Activated B cell treated with CpG ODN at 0.5 μM for 24 hours (primary cell): ENCODE data around the gene ACSS1. TPM values are rescaled to one million over a fixed set of nuclear protein-coding genes. Genes with fewer than 3 reads are reported as not detected.

Experiments
- ATAC-seq: fragments of 200-7000 bp; cut with Tn5 transposase; one replicate; pipeline ENCODE4 v1.10.0; 2021; ENCODE audit warnings: low read depth, mild to moderate bottlenecking, moderate library complexity
- CTCF ChIA-PET: fragments of 350-600 bp; sonication (Branson Sonifier 250); formaldehyde crosslinking; loops from one replicate; lab custom pipeline; 2021; ENCODE audit warnings: antibody characterized with exemption; lab: Charles Lee
- POLR2A ChIA-PET: fragments of 350-600 bp; sonication (Branson Sonifier 250); formaldehyde crosslinking; loops from one replicate; lab custom pipeline; 2021; ENCODE audit warnings: antibody characterized with exemption; lab: Charles Lee
- DNase-seq: peaks from one replicate; pipeline ENCODE4 v3.0.0; 2022
- H3K27ac Mint-ChIP-seq: one replicate; pipeline ENCODE4 v1.8.0; 2020; ENCODE audit warnings: mixed read lengths
- H3K27me3 Mint-ChIP-seq: one replicate; pipeline ENCODE4 v1.8.0; 2021; ENCODE audit warnings: mixed read lengths
- H3K36me3 Mint-ChIP-seq: one replicate; pipeline ENCODE4 v1.8.0; 2021; ENCODE audit warnings: low read depth, mixed read lengths
- H3K4me1 Mint-ChIP-seq: one replicate; pipeline ENCODE4 v1.8.0; 2021; ENCODE audit warnings: mixed read lengths
- H3K4me3 Mint-ChIP-seq: one replicate; pipeline ENCODE4 v1.8.0; 2020; ENCODE audit warnings: mild to moderate bottlenecking, mixed read lengths
- H3K9me3 Mint-ChIP-seq: one replicate; pipeline ENCODE4 v1.8.0; 2020; ENCODE audit warnings: mixed read lengths
- CTCF ChIP-seq: fragments of 200-600 bp; IDR thresholded peaks from one replicate; pipeline ENCODE4 v1.8.0; 2022; ENCODE audit warnings: antibody characterized with exemption, mild to moderate bottlenecking
- intact Hi-C: fragments of 100-400 bp; cut with micrococcal nuclease; formaldehyde crosslinking; loops from one replicate; pipeline ENCODE4 v1.15.1; 2024
- total RNA-seq: library from RNA; stranded (reverse); gene quantifications from 2 replicates; pipeline ENCODE4 v1.2.3, GENCODE V29; 2022

Gene ACSS1
- total RNA-seq, 1 donor from 2014 or later = 34.4 TPM

GRCh38 chr20:25065625-25066338 is 7.8 kb upstream of the ACSS1 start:
- POLR2A ChIA-PET = interaction anchor here (1.0 to 1.9 kb wide), 3 partner anchors 9 to 71 kb away, joined by 3 to 13 read pairs (median 5); no protein-coding TSS in a partner anchor
- H3K36me3 Mint-ChIP-seq = no peaks in the 10 kb centered on the region
- H3K9me3 Mint-ChIP-seq = no peaks in the 10 kb centered on the region
- ATAC-seq = peak; percentile 86
- CTCF ChIA-PET = interaction anchor here (0.7 to 5.4 kb wide), 5 partner anchors 9 to 135 kb away, joined by 3 to 113 read pairs (median 4); partner anchors contain the start of gene APMAP
- peaks cover under 1% of the 10 kb centered on the region for H3K27me3 Mint-ChIP-seq
- peak; percentile 48 for DNase-seq
- TF ChIP-seq CTCF = peak; percentile 36
- intact Hi-C loops = loop anchor here (1.0 to 5.0 kb wide), 7 partner anchors 8 to 1068 kb away; partner anchors contain the start of gene ENTPD6
- H3K4me1 Mint-ChIP-seq = peaks cover 21% of the 10 kb centered on the region
- H3K27ac Mint-ChIP-seq = no peak overlapping the region
- H3K4me3 Mint-ChIP-seq = no peak overlapping the region

- ATAC-seq (no peak), DNase-seq (no peak)
- intact Hi-C loops = loop anchor here (1.0 to 5.0 kb wide), 7 partner anchors 8 to 1068 kb away; partner anchors contain the start of gene ENTPD6
- Mint-ChIP-seq H3K27me3 (no peaks in the 10 kb centered on the region), H3K4me3 (no peak overlapping the region), H3K9me3 (no peaks in the 10 kb centered on the region), H3K27ac (no peak overlapping the region), H3K36me3 (no peaks in the 10 kb centered on the region), H3K4me1 (peaks cover 21% of the 10 kb centered on the region)
- TF ChIP-seq CTCF = no peak
- POLR2A ChIA-PET = interaction anchor here (1.0 to 1.9 kb wide), 3 partner anchors 8 to 70 kb away, joined by 3 to 13 read pairs (median 5); no protein-coding TSS in a partner anchor
- CTCF ChIA-PET = interaction anchor here (0.7 to 5.4 kb wide), 6 partner anchors 9 to 135 kb away, joined by 3 to 113 read pairs (median 4); partner anchors contain the start of gene APMAP
Measured at GRCh38 chr20:25065072-25065624, 7.2 kb upstream of the ACSS1 start.

GRCh38 chr20:25064561-25065071 is 6.7 kb upstream of the ACSS1 start:
- POLR2A ChIA-PET = interaction anchor here (1.2 to 1.9 kb wide), 2 partner anchors 32 to 70 kb away, joined by 3 to 13 read pairs; no protein-coding TSS in a partner anchor
- Mint-ChIP-seq H3K27me3 (no peaks in the 10 kb centered on the region), H3K9me3 (no peaks in the 10 kb centered on the region), H3K4me1 (peaks cover 21% of the 10 kb centered on the region), H3K36me3 (no peaks in the 10 kb centered on the region), H3K4me3 (no peak overlapping the region), H3K27ac (no peak overlapping the region)
- intact Hi-C loops = loop anchor here (1.0 to 5.0 kb wide), 7 partner anchors 7 to 1067 kb away; partner anchors contain the start of gene ENTPD6
- ATAC-seq (no peak), DNase-seq (no peak)
- CTCF ChIA-PET = interaction anchor here (0.7 to 5.4 kb wide), 4 partner anchors 22 to 134 kb away, joined by 3 to 113 read pairs (median 6); partner anchors contain the start of gene APMAP
- no peak for TF ChIP-seq CTCF

GRCh38 chr20:25063981-25064380 is 6.0 kb upstream of the ACSS1 start:
- Mint-ChIP-seq H3K27ac (no peak overlapping the region), H3K27me3 (no peaks in the 10 kb centered on the region), H3K9me3 (no peaks in the 10 kb centered on the region), H3K4me3 (no peak overlapping the region), H3K4me1 (peaks cover 27% of the 10 kb centered on the region), H3K36me3 (no peaks in the 10 kb centered on the region)
- no peak for TF ChIP-seq CTCF
- ChIA-PET CTCF (interaction anchor here (1.1 to 5.4 kb wide), 3 partner anchors 21 to 69 kb away, joined by 4 to 113 read pairs (median 9); partner anchors contain the start of gene APMAP), POLR2A (no interaction called here)
- ATAC-seq = no peak
- intact Hi-C loops = loop anchor here (2.0 kb wide), 3 partner anchors 131 to 335 kb away; partner anchors contain the start of gene ENTPD6
- no peak for DNase-seq
